ENCODE data around the gene HIC2.

DNA sequence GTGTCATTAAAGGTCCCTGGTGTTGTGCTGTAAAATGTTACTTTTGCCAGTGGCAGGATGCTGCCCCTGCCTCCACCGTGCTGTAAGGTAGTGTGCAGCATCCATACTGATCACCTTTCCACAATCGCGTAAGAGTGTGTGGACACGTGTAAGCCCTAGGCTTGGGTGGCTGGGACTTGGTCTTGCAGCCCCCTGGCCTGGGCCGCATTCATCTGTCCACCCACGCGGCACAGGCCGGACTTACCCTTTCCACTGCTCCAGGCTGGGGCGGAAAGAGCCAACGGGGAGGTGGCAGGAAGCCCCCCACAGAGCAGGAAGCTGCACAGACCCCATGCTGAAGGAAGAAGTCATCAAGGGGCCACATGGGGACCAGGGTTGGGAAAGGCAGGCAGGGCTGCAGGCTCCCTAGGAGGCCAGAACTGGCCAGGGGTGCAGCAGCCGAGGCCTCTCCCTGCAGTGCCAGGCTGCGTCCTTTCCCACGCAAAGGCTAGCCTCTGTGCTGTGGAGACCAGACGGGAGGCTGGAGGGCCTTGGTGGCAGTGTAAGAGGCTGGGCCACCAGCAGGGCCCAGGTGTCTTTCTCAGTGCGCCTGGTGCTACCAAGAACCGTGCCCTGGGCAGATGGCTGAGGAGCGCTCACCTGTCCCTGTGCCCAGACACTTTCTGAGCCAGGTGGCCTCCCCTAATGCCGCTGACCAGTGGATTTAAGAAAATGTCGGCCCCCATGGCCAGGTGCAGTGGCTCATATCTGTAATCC is 38.3 kb downstream of the HIC2 start:
- TF ChIP-seq CTCF (conservative IDR thresholded peaks at IDR 0.05) = no peak
- TF ChIP-seq ZFX (IDR thresholded peaks at IDR 0.05) = no peak
